ENCODE measurements around the gene ZNF423.

GRCh38 chr16:49760815-49761214 is 95.1 kb downstream of the ZNF423 start:
- TF ChIP-seq, protein P1, sequence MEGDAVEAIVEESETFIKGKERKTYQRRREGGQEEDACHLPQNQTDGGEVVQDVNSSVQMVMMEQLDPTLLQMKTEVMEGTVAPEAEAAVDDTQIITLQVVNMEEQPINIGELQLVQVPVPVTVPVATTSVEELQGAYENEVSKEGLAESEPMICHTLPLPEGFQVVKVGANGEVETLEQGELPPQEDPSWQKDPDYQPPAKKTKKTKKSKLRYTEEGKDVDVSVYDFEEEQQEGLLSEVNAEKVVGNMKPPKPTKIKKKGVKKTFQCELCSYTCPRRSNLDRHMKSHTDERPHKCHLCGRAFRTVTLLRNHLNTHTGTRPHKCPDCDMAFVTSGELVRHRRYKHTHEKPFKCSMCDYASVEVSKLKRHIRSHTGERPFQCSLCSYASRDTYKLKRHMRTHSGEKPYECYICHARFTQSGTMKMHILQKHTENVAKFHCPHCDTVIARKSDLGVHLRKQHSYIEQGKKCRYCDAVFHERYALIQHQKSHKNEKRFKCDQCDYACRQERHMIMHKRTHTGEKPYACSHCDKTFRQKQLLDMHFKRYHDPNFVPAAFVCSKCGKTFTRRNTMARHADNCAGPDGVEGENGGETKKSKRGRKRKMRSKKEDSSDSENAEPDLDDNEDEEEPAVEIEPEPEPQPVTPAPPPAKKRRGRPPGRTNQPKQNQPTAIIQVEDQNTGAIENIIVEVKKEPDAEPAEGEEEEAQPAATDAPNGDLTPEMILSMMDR (IDR thresholded peaks at IDR 0.05 in 8 of 11, conservative IDR thresholded peaks at IDR 0.05 in 3 of 11) = no peak
- no peak for TF ChIP-seq POLR2A (IDR thresholded peaks at IDR 0.05)
